ENCODE measurements around the gene NPDC1.
"Not testable (repeated sequence)": the region's sequence is repeated elsewhere in the genome, so short reads cannot be mapped to it uniquely, and the experiment has no call there.

The NPDC1 gene

GRCh38 chr9:137011156-137011555, 34.8 kb downstream of the NPDC1 start:
- no peak for DNase-seq (ENCODE audit: low spot score)

- no peak for DNase-seq (ENCODE audit: low spot score)
Observed at GRCh38 chr9:137009938-137010732, 35.8 kb downstream of the NPDC1 start.

- no peak for DNase-seq (ENCODE audit: low spot score)
Observed at GRCh38 chr9:137009217-137009616, 36.8 kb downstream of the NPDC1 start.

- DNase-seq (ENCODE audit: low spot score) = no peak
Observed at GRCh38 chr9:137008312-137008711, 37.7 kb downstream of the NPDC1 start.

- DNase-seq (ENCODE audit: low spot score) = no peak
Observed at GRCh38 chr9:137007816-137008270, 38.1 kb downstream of the NPDC1 start.

GRCh38 chr9:137007108-137007815, 38.7 kb downstream of the NPDC1 start:
- no peak for DNase-seq (ENCODE audit: low spot score)

- no peak for DNase-seq (ENCODE audit: low spot score)
Observed at GRCh38 chr9:137006116-137007003, 39.6 kb downstream of the NPDC1 start.

GRCh38 chr9:137004285-137004684, 41.7 kb downstream of the NPDC1 start:
- DNase-seq (ENCODE audit: low spot score) = not testable (repeated sequence)

- no peak for DNase-seq (ENCODE audit: low spot score)
Observed at GRCh38 chr9:137002646-137003041, 43.3 kb downstream of the NPDC1 start.

GRCh38 chr9:137001857-137002645, 43.9 kb downstream of the NPDC1 start:
- DNase-seq (ENCODE audit: low spot score) = no peak

- DNase-seq (ENCODE audit: low spot score) = no peak
Observed at GRCh38 chr9:137000177-137000930, 45.6 kb downstream of the NPDC1 start.

GRCh38 chr9:136997830-136998234, 48.1 kb downstream of the NPDC1 start:
- DNase-seq (ENCODE audit: low spot score) = no peak

- DNase-seq (ENCODE audit: low spot score) = no peak
Observed at GRCh38 chr9:136997371-136997770, 48.6 kb downstream of the NPDC1 start.

- DNase-seq (ENCODE audit: low spot score) = no peak
Observed at GRCh38 chr9:136996361-136997292, 49.4 kb downstream of the NPDC1 start, which contains the start of gene CLIC3. CLIC3 (minus strand) TSS chr9:136996568; CDS start chr9:136996543, 25 bp downstream.

- DNase-seq (ENCODE audit: low spot score) = no peak
Observed at GRCh38 chr9:136995772-136996311, 50.1 kb downstream of the NPDC1 start.

- no peak for DNase-seq (ENCODE audit: low spot score)
Observed at GRCh38 chr9:136995362-136995761, 50.6 kb downstream of the NPDC1 start.

GRCh38 chr9:136994888-136995230, 51.1 kb downstream of the NPDC1 start:
- DNase-seq (ENCODE audit: low spot score) = no peak

- DNase-seq (ENCODE audit: low spot score) = no peak
Observed at GRCh38 chr9:136994180-136994887, 51.6 kb downstream of the NPDC1 start.
